ENCODE results near the gene SIGLECL1.

SIGLECL1 gene

DNA sequence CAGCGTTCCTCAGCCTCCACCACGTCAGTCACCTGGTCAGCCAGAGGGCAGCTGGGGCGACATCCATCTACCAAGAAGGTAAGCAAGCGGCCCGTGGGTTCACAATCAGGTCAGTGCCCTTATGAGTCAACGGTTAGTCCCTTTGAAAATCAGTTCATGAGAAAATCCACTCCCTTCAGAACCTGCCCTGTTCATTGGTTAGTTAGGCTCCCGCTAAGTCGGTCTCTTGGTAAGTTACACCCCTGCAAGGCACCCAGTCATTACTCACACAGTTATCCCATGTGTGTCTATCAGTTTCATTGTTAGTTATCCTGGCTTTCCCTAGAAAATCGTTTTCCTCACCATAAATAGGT lies 564 bp downstream of the SIGLECL1 start:
- TF ChIP-seq, protein P1, sequence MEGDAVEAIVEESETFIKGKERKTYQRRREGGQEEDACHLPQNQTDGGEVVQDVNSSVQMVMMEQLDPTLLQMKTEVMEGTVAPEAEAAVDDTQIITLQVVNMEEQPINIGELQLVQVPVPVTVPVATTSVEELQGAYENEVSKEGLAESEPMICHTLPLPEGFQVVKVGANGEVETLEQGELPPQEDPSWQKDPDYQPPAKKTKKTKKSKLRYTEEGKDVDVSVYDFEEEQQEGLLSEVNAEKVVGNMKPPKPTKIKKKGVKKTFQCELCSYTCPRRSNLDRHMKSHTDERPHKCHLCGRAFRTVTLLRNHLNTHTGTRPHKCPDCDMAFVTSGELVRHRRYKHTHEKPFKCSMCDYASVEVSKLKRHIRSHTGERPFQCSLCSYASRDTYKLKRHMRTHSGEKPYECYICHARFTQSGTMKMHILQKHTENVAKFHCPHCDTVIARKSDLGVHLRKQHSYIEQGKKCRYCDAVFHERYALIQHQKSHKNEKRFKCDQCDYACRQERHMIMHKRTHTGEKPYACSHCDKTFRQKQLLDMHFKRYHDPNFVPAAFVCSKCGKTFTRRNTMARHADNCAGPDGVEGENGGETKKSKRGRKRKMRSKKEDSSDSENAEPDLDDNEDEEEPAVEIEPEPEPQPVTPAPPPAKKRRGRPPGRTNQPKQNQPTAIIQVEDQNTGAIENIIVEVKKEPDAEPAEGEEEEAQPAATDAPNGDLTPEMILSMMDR (IDR thresholded peaks at IDR 0.05; ENCODE audit: control insufficient read depth, insufficient read depth, low read depth, low read length, missing control alignments): no peak
- H3K4me3 ChIP-seq (ENCODE audit: control insufficient read depth, low read depth, low read length): no peak overlapping the region
- DNase-seq (ENCODE audit: low read depth): no peak

DNA sequence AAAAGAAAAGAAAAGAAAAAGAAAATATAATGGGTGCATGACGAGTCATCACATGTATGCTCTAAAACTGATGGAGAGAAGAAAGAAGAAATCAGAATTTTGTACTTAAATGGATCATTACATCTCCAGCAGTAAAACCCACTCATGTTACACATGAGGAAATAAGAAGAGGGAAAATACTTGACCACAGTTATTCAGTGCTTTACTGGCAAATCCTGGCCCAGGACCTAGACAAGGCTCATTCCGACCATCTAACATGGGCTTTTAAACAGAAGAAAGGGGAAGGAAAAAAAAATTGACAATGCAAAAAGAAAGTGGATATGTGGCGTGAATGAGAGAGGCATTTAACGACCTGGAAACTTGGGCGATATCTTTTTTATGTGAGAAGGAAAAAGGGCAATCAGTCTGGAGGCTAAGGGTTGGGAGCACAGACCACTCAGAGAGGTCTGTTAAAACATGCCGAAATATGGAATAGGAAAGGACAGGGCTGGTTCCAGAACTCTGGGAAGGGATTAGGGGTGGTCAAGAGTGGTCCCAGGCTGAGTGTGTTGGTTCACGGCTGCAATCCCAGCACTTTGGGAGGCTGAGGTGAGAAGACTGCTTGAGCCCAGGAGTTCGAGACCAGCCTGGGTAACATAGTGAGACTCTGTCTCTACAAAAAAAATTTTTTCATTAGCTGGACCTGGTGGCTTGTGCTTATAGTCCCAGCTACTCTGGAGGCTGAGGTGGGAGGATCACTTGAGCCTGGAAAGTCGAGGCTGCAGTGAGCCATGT lies 1.6 kb downstream of the SIGLECL1 start:
- DNase-seq (ENCODE audit: low read depth): no peak

DNA sequence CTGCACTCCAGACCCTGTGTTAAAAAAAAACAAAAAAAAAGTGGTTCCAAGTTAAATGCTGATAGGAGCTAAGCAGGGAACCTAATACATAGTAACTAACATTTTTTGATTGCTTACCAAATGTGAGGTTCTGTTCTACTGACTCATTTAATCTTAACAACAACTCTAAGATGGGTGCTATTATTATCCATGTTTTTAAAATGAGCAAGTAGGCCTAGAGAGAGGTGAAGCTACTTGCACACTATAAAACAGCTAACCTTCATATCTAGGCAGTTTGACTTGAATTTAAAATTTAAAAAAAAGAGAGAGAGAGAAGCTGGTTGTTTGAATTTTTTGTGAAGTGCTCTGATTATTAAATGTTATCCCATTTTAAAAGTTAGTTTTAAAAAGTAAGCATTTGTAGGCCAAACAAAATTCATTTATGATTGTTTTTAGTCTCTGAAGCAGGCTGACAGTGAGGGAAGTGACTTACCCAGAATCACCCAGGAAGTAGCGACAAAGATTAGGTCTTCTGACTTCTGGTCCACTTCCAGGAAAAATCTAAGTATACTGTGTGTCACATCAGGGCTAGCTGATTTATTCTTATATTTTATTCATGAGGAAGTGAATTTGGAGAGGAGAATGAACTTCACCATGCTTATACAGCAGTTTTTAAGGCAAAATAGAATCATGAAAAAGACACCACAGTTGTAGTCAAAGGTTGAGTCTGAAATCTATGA lies 2.4 kb downstream of the SIGLECL1 start:
- H3K4me3 ChIP-seq (ENCODE audit: control insufficient read depth, low read depth, low read length): no peak overlapping the region
- no peak for DNase-seq (ENCODE audit: low read depth)
- TF ChIP-seq, protein P1 (IDR thresholded peaks at IDR 0.05; ENCODE audit: control insufficient read depth, insufficient read depth, low read depth, low read length, missing control alignments): no peak

More for the DNA sequence above, 1.6 kb downstream of the SIGLECL1 start:
- TF ChIP-seq, protein P1 (IDR thresholded peaks at IDR 0.05; ENCODE audit: control insufficient read depth, insufficient read depth, low read depth, low read length, missing control alignments): no peak
- H3K4me3 ChIP-seq (ENCODE audit: control insufficient read depth, low read depth, low read length): no peak overlapping the region

DNA sequence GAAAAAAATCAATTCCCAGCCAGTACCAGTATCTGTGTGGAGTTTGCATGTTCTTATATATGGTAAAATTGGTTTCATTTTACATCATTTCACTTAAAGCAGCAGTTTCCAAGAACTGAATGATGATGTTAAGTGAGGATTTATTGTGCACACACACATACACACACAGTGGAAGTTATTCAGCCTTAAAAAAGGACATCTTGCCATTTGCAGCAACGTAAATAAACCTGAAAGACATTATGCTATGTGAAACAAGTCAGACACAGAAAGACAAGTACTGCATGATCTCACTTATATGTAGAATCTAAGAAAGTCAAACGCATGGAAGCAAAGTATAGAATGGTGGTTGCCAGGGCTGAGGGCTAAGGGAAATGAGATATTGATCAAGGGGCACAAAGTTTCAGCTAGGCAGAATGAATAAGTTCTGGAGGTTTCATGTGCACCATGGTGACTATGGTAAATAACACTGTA lies 5.3 kb downstream of the SIGLECL1 start:
- DNase-seq (ENCODE audit: low read depth): no peak
- TF ChIP-seq, protein P1 (IDR thresholded peaks at IDR 0.05; ENCODE audit: control insufficient read depth, insufficient read depth, low read depth, low read length, missing control alignments): no peak
- H3K4me3 ChIP-seq (ENCODE audit: control insufficient read depth, low read depth, low read length): no peak overlapping the region

DNA sequence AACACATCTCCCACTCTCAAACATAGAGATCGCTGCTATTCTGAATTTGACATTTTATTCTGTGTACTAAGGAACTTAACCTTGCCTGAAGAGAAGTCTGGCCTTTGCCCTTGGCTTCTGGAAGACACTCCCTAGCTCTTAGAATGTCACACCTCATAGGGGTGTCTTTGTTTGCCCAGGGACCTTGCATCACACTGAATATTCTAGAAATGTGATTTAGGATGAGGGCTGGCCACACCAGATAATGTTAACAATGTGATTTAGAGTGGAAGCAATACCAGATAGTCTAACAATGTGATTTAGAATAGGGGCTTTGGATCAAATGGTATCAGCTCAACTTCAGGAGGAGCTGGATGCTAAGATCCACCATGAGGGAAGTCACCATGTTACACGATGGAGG lies 6.6 kb downstream of the SIGLECL1 start:
- TF ChIP-seq, protein P1 (IDR thresholded peaks at IDR 0.05; ENCODE audit: control insufficient read depth, insufficient read depth, low read depth, low read length, missing control alignments): no peak
- no peak for DNase-seq (ENCODE audit: low read depth)
- no peak overlapping the region for H3K4me3 ChIP-seq (ENCODE audit: control insufficient read depth, low read depth, low read length)

DNA sequence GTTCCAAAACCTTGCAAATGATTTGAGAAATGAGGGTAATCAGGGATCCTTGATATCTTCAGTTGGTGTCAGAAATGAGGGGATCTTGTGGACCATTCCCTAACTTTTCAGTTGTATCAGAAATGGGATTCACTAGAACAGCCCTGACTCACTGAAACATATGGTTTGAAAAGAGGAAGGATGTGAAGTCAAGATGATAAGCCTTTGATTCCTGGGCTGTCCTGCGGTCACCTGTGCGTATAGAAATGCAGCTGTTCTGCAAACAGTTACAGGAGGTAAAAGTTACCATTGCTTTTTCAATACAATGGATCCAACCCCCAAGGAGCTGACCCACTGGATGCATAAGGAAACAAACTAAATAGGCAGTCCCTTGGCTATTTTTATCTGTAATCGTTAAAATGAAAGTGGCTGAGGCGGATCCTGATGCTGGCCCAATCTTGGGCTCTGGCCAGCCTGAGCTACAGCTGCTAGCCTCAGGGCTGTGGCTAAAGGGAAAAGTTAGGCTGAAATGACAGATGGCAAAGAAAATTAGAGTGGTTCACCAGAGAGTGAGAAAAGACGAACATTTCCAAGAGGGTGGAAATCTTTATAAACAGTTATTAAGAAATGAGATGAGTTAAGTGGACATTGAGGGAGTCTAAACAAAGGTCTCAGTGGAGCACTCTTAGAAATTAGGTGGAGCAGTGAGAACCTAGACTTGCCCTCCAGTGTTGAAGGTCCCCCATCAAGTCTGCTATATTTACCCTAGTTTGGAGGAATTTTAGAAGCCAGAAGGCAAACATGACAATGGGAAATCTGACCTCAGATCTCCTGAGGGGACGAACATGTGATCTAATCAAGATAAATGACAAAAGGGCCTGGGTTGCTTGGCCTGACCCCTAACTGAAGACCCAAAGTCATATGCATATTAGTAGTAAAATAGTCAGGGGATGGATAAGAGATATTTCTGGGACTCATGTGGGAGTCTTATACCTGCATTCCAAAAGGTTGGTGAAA lies 7.6 kb downstream of the SIGLECL1 start:
- DNase-seq (ENCODE audit: low read depth): no peak
- H3K4me3 ChIP-seq (ENCODE audit: control insufficient read depth, low read depth, low read length): no peak overlapping the region
- TF ChIP-seq, protein P1 (IDR thresholded peaks at IDR 0.05; ENCODE audit: control insufficient read depth, insufficient read depth, low read depth, low read length, missing control alignments): no peak
